ENCODE data around the gene MSRB3.
"Not testable (repeated sequence)": the region's sequence is repeated elsewhere in the genome, so short reads cannot be mapped to it uniquely, and the experiment has no call there.

The MSRB3 gene

DNA sequence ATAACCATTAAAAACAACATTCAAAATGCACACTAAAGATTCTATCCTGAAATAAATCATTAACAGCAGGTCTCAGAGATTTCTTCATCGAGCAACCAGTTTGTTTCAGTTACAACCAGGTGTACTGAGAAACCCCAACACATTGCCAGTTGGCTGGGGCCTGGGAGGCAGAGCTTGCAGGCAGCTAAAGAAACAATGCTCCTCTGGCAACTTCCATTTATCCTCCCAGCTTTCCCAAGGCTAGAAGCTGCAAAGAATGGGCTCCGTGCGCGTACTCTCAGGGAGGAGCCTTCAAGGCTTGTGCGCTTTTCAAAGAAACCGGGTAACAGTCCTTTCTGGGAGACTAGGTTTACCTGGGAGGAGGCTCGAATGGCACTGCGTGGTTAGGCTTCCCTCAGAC, 181.6 kb downstream of the MSRB3 start:
- no peak for DNase-seq

DNA sequence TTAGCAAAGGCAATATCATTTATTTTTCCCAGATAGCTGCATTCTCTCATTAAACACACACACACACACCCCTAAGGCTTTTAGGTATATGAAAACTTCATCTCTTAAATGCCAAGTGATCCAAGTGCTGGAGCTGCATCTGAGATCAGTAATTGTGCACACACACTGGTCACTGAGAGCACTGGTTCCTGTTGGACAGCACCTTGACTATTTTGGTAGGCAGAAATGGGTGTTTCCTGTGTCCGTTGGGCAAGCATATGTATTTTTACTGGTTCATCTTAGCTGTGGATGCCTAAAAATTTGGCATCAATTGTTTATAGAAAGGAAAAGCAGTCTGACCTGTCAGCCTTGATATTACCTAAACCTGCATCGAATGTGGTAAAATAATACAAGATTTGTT, 182.5 kb downstream of the MSRB3 start:
- no peak for DNase-seq

- no peak for DNase-seq
Measured at GRCh38 chr12:65462484-65462883, 184.0 kb downstream of the MSRB3 start.

DNA sequence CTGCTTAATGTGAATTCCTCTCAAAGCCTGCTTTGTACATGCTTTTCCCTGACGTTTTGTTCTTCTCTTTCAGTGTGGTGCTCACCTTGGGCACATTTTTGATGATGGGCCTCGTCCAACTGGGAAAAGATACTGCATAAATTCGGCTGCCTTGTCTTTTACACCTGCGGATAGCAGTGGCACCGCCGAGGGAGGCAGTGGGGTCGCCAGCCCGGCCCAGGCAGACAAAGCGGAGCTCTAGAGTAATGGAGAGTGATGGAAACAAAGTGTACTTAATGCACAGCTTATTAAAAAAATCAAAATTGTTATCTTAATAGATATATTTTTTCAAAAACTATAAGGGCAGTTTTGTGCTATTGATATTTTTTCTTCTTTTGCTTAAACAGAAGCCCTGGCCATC, 184.6 kb downstream of the MSRB3 start:
- DNase-seq, result no peak

GRCh38 chr12:65463611-65464010, 185.1 kb downstream of the MSRB3 start:
- DNase-seq, result no peak

DNA sequence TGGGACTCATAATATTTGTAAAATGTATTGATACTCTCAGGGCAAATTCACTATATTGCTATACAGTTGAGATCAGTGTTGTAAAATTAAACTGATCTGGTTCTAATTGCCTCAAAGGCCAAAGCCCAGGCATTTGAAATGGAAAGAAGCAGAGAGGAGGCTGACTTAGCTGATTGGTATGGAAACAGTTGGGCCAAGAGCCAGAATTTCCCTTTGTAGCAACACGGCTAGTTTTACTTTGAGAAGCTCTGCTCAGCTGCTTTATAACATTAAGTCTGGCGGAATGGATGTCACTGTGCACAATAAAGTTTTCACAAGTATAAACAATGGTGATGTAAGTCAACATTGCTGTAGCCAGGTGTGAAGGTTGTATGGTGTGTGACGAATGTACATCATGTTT, 186.4 kb downstream of the MSRB3 start:
- no peak for DNase-seq

- no peak for DNase-seq
Measured at GRCh38 chr12:65465766-65466547, 187.5 kb downstream of the MSRB3 start.

DNA sequence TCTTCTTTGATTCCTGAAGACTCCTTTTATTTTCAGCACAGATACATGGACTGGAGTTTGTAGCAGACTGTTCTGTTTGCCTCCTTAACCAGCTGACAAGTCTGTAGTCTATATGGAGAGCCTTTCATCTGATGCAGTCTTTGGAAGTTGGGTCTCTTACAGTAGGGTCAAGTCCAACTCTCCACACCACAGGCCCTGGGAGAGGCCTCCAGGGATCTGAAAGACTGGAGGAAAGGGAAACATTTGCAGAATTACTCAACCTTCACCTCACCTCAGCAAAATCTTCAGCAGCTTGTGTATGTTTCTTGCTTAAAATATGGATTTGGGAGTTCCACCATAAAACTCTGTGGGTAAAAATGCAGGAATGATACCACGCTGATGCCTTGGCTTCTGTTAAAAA, 188.4 kb downstream of the MSRB3 start:
- DNase-seq, result no peak

- DNase-seq, result no peak
Measured at GRCh38 chr12:65470256-65470655, 191.8 kb downstream of the MSRB3 start.

DNA sequence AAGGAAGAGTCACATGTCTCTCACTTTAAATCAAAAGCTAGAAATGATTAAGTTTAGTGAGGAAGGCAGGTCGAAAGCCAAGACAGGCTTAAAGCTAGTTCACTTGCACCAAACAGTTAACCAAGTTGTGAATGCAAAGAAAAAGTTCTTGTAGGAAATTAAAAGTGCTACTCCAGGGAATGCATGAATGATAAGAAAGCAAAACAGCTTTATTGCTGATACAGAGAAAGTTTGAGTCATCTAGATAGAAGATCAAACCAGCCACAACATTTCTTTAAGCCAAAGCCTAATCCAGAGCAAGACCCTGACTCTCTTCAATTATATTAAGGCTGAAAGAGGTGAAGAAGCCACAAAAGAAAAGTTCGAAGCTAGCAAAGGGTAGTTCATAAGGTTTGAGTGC, 193.6 kb downstream of the MSRB3 start:
- no peak for DNase-seq

DNA sequence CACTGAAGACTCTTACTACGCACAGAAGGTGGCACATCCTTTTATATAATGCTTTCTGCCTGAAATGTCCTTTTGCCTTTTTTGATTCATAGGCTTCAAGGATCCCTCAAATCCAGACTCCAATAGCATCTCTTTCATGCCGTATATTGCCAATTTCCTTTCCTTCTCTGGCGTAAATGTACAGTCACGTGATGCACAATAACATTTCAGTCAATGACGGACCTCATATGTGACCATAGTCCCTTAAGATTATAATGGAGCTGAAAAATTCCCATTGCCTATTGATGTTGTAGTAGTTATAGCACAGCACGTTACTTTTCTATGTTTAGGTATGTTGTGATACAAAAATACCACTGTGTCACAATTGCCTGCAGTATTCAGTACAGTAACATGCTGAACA, 196.3 kb downstream of the MSRB3 start:
- no peak for DNase-seq

GRCh38 chr12:65477721-65478120, 199.2 kb downstream of the MSRB3 start:
- DNase-seq, result no peak

GRCh38 chr12:65483891-65484516, 205.5 kb downstream of the MSRB3 start:
- not testable (repeated sequence) for DNase-seq

DNA sequence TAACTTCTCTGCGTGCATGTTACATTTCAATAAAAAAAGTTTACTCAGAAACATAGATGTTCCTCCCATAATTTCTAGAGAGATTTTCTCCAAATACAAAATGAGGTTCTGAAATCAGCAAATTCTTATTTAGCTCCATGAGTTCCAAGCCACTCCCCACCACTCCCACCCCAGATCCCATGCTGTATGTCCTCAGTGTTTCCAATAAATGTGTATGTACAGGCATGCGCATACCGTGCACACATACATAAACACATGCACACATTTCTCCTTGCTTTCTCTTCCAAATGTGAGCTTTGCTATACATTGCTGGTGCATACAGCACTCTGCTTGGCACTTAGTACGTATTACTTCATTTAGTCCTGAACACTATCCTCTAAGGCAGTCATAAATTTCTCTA, 209.7 kb downstream of the MSRB3 start:
- no peak for DNase-seq

- DNase-seq, result no peak
Measured at GRCh38 chr12:65490250-65490649, 211.8 kb downstream of the MSRB3 start.

DNA sequence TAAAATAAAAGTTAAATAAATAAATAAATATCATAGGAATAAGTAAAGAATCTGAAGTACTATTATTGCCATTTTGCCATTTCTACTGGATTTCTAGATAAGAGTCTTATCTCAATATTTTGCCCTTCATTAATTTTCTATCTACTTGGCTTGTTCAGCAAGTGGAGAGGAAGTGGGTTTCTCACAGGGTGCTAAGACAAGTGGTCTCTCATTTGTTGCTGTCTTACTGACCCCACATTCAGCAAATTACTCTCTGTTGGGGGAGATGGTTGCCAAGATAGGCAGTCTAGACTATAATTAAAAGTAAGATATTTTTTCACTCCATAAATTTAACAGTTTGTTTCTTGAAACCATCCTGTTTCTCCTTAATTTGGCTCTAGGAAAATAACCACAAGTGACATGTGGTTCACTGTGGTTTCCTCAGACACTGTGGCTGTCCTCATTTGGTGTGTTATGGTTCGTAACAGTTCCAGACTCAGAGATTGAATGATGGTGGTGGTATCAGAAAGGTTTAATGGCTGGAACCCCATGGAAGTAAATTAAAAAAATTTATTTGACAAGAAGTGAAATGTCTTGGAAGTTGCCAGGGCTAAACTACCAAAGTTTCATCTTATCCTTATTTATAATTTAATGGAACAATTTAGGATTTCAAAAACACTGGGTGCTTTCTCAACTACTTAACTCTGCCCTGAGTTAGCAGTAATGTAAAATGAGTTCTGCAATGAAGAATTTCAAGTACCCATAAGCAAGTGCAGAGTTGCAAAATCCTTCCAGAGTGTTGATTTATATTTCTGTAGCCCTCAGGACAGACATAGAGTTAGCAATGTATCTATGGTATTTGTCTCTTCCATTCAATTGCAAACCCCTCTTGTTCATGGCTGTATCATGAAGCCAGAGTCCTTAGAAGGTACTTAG, 214.8 kb downstream of the MSRB3 start:
- DNase-seq, result no peak

- no peak for DNase-seq
Measured at GRCh38 chr12:65493913-65494245, 215.4 kb downstream of the MSRB3 start.

DNA sequence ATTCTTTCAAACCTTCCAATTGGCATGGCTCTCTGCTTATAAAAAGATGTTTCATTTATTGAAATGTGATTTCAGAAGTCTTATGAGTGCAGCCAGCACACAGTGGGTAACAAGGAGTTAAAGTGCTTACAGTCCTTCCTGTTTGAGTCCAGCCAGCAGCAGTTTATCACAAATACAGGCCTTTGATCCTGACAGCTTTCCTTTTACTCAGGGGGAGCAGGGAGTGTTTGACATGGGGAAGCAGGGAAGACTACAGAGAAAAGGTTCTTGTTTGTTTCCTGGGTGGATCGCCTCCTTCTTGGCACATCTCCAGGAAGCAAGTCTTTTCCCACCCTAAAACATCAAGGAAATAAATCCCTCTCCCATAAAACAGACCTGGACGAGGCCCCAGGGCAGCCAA, 216.1 kb downstream of the MSRB3 start:
- no peak for DNase-seq

DNA sequence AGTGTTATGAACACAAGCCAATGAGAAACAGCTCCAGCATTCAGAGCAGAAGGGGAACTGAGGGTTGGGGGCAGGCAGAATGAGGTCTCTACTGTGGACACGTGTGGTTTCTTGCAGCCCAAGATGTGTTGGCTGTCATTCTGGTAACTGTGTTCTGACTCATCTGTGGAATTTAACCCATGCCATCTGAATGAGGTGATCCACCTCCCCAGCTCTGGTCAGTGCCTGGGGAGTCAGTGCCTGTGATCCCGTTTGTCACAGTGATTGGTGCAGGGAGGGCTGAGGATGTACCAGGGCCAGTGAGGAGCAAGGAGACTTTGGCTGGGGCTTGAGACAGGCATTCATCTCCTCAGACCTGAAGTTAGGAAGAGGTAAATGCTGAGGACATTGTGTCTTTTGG, 216.8 kb downstream of the MSRB3 start:
- no peak for DNase-seq

GRCh38 chr12:65496617-65497016, 218.1 kb downstream of the MSRB3 start:
- no peak for DNase-seq

GRCh38 chr12:65497660-65498059, 219.2 kb downstream of the MSRB3 start:
- no peak for DNase-seq

- DNase-seq, result no peak
Measured at GRCh38 chr12:65499167-65499566, 220.7 kb downstream of the MSRB3 start.

DNA sequence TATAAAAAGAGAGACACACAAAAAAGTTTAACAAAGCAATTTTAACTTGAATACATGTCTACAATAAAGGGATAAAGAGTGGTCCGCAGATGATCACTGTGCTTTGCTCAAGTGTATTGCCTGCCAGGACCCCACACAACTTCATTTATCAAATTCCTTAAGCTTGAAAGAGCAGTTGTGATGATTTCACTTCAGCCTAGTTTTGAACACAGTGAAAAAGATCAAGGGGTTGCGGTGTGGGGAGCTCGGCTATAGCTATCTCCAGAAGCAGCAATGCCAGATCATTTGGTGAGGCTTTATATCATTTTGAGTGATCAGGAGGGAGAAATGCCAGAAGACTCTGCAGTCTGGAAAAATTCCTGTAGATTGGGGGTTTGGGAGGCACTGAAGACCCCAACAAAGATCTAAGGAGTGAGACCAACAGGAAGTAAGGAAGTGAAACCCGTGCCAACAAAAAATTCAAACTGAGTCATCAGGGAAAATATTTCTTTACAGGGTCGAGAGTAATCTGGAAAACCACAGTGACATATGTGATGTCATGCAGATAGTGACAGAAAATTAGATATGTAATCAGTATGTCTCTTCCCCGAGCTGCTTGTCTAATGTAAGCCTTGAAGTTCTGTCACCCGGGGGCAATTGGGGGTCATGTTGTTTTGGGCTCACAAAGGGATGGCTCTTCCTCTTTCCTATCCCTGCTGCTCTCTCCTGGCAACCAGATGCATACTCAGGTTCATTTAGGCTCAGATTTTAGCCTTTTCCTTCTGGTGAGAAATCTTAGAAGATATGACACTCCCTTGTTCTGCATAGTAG, 221.8 kb downstream of the MSRB3 start:
- no peak for DNase-seq

Data from T-helper 1 cell (primary cell).